Colonic mucosa (tissue), 4 donors: ENCODE results near the gene ARGFX. TPM values are rescaled to one million over a fixed set of nuclear protein-coding genes. Genes with fewer than 3 reads are reported as not detected.
A peak's percentile ranks its signal among the peaks of the same experiment; 100 is the strongest.
"Not testable (repeated sequence)": the region's sequence is repeated elsewhere in the genome, so short reads cannot be mapped to it uniquely, and the experiment has no call there.

ENCODE experiments used
- DNase-seq: peaks from one replicate; pipeline ENCODE4 v3.0.0-alpha.2; 2020
- H3K27ac ChIP-seq: fragments of 200-600 bp; one replicate; pipeline ENCODE4 v1.8.0; 2021
- H3K27me3 ChIP-seq: fragments of 200-600 bp; one replicate; pipeline ENCODE4 v1.8.0; 2021
- H3K36me3 ChIP-seq: fragments of 200-600 bp; one replicate; pipeline ENCODE4 v1.8.0; 2021
- H3K4me1 ChIP-seq: fragments of 200-600 bp; one replicate; pipeline ENCODE4 v1.8.0; 2021; ENCODE audit warnings: mild to moderate bottlenecking
- H3K4me3 ChIP-seq: fragments of 200-600 bp; one replicate; pipeline ENCODE4 v1.8.0; 2021
- H3K9ac ChIP-seq, 2 donors: one replicate each; pipeline ENCODE4 v1.7.0; 2013; ENCODE audit warnings: control low read depth in 2 of 2, low read depth in 2 of 2, low read length in 2 of 2
- H3K9me3 ChIP-seq: fragments of 200-600 bp; one replicate; pipeline ENCODE4 v1.8.0; 2021
- CTCF ChIP-seq: fragments of 200-600 bp; IDR thresholded peaks from one replicate; pipeline ENCODE4 v1.8.0; 2022; ENCODE audit warnings: antibody characterized with exemption, mild to moderate bottlenecking
- intact Hi-C: fragments of 100-400 bp; cut with DNase I; formaldehyde crosslinking; loops from one replicate; pipeline ENCODE4 v1.14.1; 2022
- total RNA-seq, 2 donors: library from RNA; stranded (reverse); fragmentation: NEBNext Ultra II Directional in 1 of 2; extraction: Animal tissue kit (Norgen Biotek cat#: 25700) in 1 of 2; gene quantifications; one replicate each; pipeline ENCODE4 v1.2.1, GENCODE V29; 2021
- donor health status: healthy.
- donor health status: DM: no; HTN: no; CAD: no.
- donor health status: DM: no; HTN: no; CAD: no.

The ARGFX gene
- total RNA-seq, 2 donors from 2014 or later = not detected

GRCh38 chr3:121592856-121593702 lies 25.3 kb downstream of the ARGFX start, which contains the start of gene FBXO40:
Gene FBXO40, plus strand, starts transcription at chr3:121593379. Its CDS starts 27,197 bp downstream, at chr3:121620576.
- H3K9ac ChIP-seq = no peak within 1 kb of the TSS
- no peaks in the 10 kb centered on the region for H3K27me3 ChIP-seq
- intact Hi-C loops = no loop called here
- TF ChIP-seq CTCF = no peak
- no peak within 1 kb of the TSS for H3K4me3 ChIP-seq
- H3K9me3 ChIP-seq = no peaks in the 10 kb centered on the region
- no peaks in the 10 kb centered on the region for H3K36me3 ChIP-seq
- peak; percentile 17 for DNase-seq
- H3K4me1 ChIP-seq = no peaks in the 10 kb centered on the region
- no peak within 1 kb of the TSS for H3K27ac ChIP-seq

- H3K27ac ChIP-seq, DNase-seq, intact Hi-C loops, H3K36me3 ChIP-seq, H3K9ac ChIP-seq, H3K4me3 ChIP-seq, H3K4me1 ChIP-seq, H3K27me3 ChIP-seq, H3K9me3 ChIP-seq: not testable (repeated sequence)
These were observed 26.1 kb downstream of the ARGFX start for GRCh38 chr3:121593806-121594205.

- DNase-seq = no peak
- Histone ChIP-seq H3K4me1 (no peaks in the 10 kb centered on the region), H3K36me3 (no peaks in the 10 kb centered on the region), H3K9me3 (no peaks in the 10 kb centered on the region), H3K4me3 (no peak overlapping the region), H3K27ac (no peak overlapping the region), H3K9ac (no peak overlapping the region), H3K27me3 (no peaks in the 10 kb centered on the region)
- intact Hi-C loops = no loop called here
- no peak for TF ChIP-seq CTCF
These were observed 27.1 kb downstream of the ARGFX start for GRCh38 chr3:121594850-121595249.

GRCh38 chr3:121595765-121596406 lies 28.1 kb downstream of the ARGFX start:
- Histone ChIP-seq H3K9ac (no peak overlapping the region), H3K36me3 (no peaks in the 10 kb centered on the region), H3K4me3 (no peak overlapping the region), H3K4me1 (no peaks in the 10 kb centered on the region), H3K27ac (no peak overlapping the region), H3K9me3 (no peaks in the 10 kb centered on the region), H3K27me3 (no peaks in the 10 kb centered on the region)
- no peak for DNase-seq
- TF ChIP-seq CTCF = no peak
- intact Hi-C loops = no loop called here

GRCh38 chr3:121598564-121598963 lies 30.8 kb downstream of the ARGFX start:
- no peak for TF ChIP-seq CTCF
- DNase-seq = no peak

GRCh38 chr3:121599900-121600299 lies 32.2 kb downstream of the ARGFX start:
- H3K9me3 ChIP-seq, DNase-seq, H3K4me1 ChIP-seq, H3K9ac ChIP-seq, intact Hi-C loops, H3K27ac ChIP-seq, H3K4me3 ChIP-seq, H3K36me3 ChIP-seq, H3K27me3 ChIP-seq: not testable (repeated sequence)

More at GRCh38 chr3:121598564-121598963, 30.8 kb downstream of the ARGFX start:
- H3K36me3 ChIP-seq = no peaks in the 10 kb centered on the region
- no peak overlapping the region for H3K9ac ChIP-seq
- intact Hi-C loops = no loop called here
- no peak overlapping the region for H3K4me3 ChIP-seq
- H3K27ac ChIP-seq = no peak overlapping the region
- H3K27me3 ChIP-seq = no peaks in the 10 kb centered on the region
- no peaks in the 10 kb centered on the region for H3K4me1 ChIP-seq
- H3K9me3 ChIP-seq = no peaks in the 10 kb centered on the region
